BE2C (cell line): Measurements from ENCODE around the gene SPCS2. TPM values are rescaled to one million over a fixed set of nuclear protein-coding genes. Genes with fewer than 3 reads are reported as not detected.

ENCODE experiments used
- DNase-seq: peaks from one replicate; pipeline ENCODE4 v3.0.0-alpha.2; 2020
- H3K27me3 ChIP-seq: fragments of 250-450 bp; sonication (Bioruptor Pico); 2 replicates; pipeline ENCODE4 v1.5.1; 2020; ENCODE audit warnings: mild to moderate bottlenecking
- H3K36me3 ChIP-seq: fragments of 250-450 bp; sonication (Bioruptor Pico); 2 replicates; pipeline ENCODE4 v1.5.1; 2020; ENCODE audit warnings: mild to moderate bottlenecking
- H3K4me1 ChIP-seq: fragments of 250-450 bp; sonication (Bioruptor Pico); 2 replicates; pipeline ENCODE4 v1.5.1; 2020
- H3K4me3 ChIP-seq: 2 replicates; pipeline ENCODE4 v1.5.1; 2011; ENCODE audit warnings: low read depth, low read length
- H3K9me3 ChIP-seq: fragments of 250-450 bp; sonication (Bioruptor Pico); 2 replicates; pipeline ENCODE4 v1.5.1; 2020
- polyA plus RNA-seq: library from polyadenylated mRNA; unstranded; fragments of >200 nt; gene quantifications from one replicate; pipeline ENCODE4 v1.2.1, GENCODE V29; 2012; ENCODE audit warnings: low read depth, missing spikeins; ENCODE audit not compliant: insufficient read length, insufficient read depth
- TF ChIP-seq, protein P1 (sequence below): IDR thresholded peaks from 2 replicates; pipeline ENCODE4 v1.5.1; 2012; ENCODE audit warnings: mild to moderate bottlenecking, low read depth, low read length

The SPCS2 gene
- 727 TPM for polyA plus RNA-seq

DNA sequence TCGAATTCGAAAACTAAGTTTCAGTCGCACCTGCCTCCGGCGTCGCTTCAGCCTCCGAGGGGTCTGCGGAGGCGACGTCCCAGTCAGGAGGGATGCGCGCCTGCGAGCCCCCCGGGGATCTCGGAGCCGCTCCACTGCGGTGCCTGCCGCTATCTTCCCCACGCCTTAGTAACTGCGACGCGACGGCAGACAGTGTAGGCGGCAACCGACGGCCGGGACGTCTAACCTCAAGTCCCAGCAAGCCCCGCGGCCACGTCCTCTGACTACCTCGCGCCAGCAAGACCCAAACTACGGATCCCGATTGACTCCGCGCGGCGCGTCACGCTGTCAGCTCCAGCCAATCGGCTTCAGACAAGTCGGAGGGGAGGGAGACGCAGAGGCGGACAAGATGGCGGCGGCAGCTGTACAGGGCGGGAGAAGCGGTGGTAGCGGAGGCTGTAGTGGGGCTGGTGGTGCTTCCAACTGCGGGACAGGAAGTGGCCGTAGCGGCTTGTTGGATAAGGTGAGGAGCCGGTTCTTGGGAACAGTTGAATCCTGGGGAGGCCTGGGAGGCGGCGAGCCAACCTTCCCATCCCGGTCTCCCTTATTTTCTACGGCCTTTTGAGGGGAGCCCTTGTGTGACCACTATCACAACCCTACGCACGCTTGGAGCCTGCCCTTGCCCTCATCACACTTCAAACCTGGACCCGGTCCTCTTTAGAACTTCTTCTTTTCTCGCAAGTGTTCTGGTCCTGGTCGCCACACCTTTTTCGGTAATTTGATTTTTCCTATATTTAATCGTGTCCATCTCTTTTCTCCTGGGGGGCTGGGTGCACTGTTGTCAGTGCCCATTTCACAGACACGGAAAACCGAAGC, at the start of gene SPCS2, which contains the start of gene XRRA1:
Gene SPCS2 (plus strand): TSS at position 369 of the 855 bp plus-strand sequence. CDS start 20 bp downstream, at position 389.
Gene XRRA1 (minus strand): TSS at position 194 of the 855 bp plus-strand sequence. CDS start 8,213 bp downstream, outside the sequence.
- DNase-seq: peak; percentile 99
- peaks cover 3% of the 10 kb centered on the region for H3K4me1 ChIP-seq
- peaks cover 16% of the 10 kb centered on the region for H3K36me3 ChIP-seq
- TF ChIP-seq, protein P1, sequence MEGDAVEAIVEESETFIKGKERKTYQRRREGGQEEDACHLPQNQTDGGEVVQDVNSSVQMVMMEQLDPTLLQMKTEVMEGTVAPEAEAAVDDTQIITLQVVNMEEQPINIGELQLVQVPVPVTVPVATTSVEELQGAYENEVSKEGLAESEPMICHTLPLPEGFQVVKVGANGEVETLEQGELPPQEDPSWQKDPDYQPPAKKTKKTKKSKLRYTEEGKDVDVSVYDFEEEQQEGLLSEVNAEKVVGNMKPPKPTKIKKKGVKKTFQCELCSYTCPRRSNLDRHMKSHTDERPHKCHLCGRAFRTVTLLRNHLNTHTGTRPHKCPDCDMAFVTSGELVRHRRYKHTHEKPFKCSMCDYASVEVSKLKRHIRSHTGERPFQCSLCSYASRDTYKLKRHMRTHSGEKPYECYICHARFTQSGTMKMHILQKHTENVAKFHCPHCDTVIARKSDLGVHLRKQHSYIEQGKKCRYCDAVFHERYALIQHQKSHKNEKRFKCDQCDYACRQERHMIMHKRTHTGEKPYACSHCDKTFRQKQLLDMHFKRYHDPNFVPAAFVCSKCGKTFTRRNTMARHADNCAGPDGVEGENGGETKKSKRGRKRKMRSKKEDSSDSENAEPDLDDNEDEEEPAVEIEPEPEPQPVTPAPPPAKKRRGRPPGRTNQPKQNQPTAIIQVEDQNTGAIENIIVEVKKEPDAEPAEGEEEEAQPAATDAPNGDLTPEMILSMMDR: no peak
- no peaks in the 10 kb centered on the region for H3K27me3 ChIP-seq
- H3K9me3 ChIP-seq: no peaks in the 10 kb centered on the region
- H3K4me3 ChIP-seq: peak within 1 kb of the TSS; percentile 95

DNA sequence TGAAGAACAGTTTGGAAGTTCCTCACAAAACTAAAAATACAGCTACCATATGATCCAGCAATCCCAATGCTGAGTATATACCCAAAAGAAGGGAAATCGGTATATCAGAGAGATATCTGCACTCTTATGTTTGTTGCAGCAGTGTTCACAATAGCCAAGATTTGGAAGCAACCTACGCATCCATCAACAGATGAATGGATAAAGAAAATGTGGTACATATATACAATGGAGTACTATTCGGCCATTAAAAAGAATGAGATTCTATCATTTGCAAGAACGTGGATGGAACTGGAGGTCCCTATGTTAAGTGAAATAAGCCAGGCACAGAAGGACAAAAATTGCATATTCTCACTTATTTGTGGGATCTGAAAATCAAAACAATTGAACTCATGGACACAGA, 46.7 kb upstream of the SPCS2 start:
- no peak overlapping the region for H3K4me3 ChIP-seq
- TF ChIP-seq, protein P1: no peak

DNA sequence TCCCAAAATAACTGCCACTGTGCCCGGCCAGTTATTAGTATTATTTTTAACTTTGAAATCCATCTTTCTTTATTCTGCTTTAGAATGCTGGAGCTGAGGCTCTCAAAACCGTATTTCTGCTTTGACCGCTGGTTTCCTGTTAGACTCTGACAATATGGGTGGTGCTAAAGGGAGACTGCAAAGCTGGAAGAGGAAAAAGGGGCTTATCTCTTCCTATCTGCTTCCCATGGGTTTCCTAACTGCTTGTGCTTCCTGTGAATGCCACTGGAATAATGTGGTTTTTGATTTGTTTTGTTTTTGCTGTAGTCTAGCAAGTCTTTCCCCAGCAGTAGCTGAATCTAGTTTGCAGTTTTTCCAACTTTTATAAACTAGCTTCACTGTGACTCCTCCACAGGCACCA, 43.7 kb upstream of the SPCS2 start:
- Histone ChIP-seq H3K4me3 (no peak overlapping the region), H3K9me3 (no peaks in the 10 kb centered on the region; the same call in 1 of the 2 replicates), H3K36me3 (peaks cover 8% of the 10 kb centered on the region; the same call in 1 of the 2 replicates), H3K27me3 (no peaks in the 10 kb centered on the region), H3K4me1 (no peaks in the 10 kb centered on the region)
- TF ChIP-seq, protein P1: no peak
- DNase-seq: no peak

More for the DNA sequence above, 46.7 kb upstream of the SPCS2 start:
- H3K9me3 ChIP-seq: no peaks in the 10 kb centered on the region; the same call in 1 of the 2 replicates
- no peaks in the 10 kb centered on the region for H3K4me1 ChIP-seq
- H3K36me3 ChIP-seq: no peaks in the 10 kb centered on the region; the same call in 1 of the 2 replicates
- DNase-seq: no peak
- no peaks in the 10 kb centered on the region for H3K27me3 ChIP-seq

DNA sequence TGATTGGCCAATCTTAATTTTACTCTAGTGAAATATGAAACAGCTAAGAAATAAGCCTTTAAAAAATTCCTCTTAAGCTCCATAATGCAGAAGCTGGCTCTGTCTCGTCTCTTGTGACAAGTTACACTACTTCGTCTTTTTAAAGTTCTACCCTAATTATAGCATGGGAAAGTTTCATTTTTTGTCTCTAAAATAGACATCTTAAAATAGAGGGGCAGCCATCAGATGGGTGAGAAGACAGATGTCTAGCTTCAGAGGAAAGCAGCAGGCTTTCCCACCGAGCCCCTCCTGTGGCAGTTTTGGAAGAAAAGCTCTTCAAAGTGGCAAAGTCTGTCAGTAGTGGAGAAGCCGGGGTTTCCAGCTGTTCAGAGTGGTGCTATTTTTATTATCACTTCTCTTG, 39.7 kb upstream of the SPCS2 start:
- no peaks in the 10 kb centered on the region for H3K4me1 ChIP-seq
- DNase-seq: no peak
- TF ChIP-seq, protein P1: no peak
- H3K4me3 ChIP-seq: no peak overlapping the region
- H3K9me3 ChIP-seq: no peaks in the 10 kb centered on the region
- H3K36me3 ChIP-seq: peaks cover 8% of the 10 kb centered on the region; the same call in 1 of the 2 replicates
- H3K27me3 ChIP-seq: no peaks in the 10 kb centered on the region

- peaks cover 8% of the 10 kb centered on the region; the same call in 1 of the 2 replicates for H3K36me3 ChIP-seq
Observed at GRCh38 chr11:74909812-74910211, 39.3 kb upstream of the SPCS2 start.

More at GRCh38 chr11:74909812-74910211, 39.3 kb upstream of the SPCS2 start:
- no peak for DNase-seq
- Histone ChIP-seq H3K4me1 (no peaks in the 10 kb centered on the region), H3K9me3 (no peaks in the 10 kb centered on the region), H3K27me3 (no peaks in the 10 kb centered on the region), H3K4me3 (no peak overlapping the region)
- TF ChIP-seq, protein P1: no peak
